ENCODE measurements around the gene ZNF697.
"Not testable (repeated sequence)": the region's sequence is repeated elsewhere in the genome, so short reads cannot be mapped to it uniquely, and the experiment has no call there.

Gene ZNF697

GRCh38 chr1:119588621-119589020, 59.4 kb downstream of the ZNF697 start:
- Histone ChIP-seq H3K4me2 (no peak overlapping the region), H3K27ac (no peak overlapping the region), H3K9me3 (no peaks in the 10 kb centered on the region), H4K20me1 (no peaks in the 10 kb centered on the region), H3K9ac (no peak overlapping the region), H3K36me3 (no peaks in the 10 kb centered on the region), H3K27me3 (no peaks in the 10 kb centered on the region), H3K4me1 (no peaks in the 10 kb centered on the region), H3K4me3 (no peak overlapping the region)
- TF ChIP-seq Cebpa-rat (IDR thresholded peaks at IDR 0.05): no peak

- Histone ChIP-seq H3K27me3 (no peaks in the 10 kb centered on the region), H3K27ac (no peak overlapping the region), H3K9ac (no peak overlapping the region), H3K4me1 (no peaks in the 10 kb centered on the region), H3K4me3 (no peak overlapping the region), H3K9me3 (no peaks in the 10 kb centered on the region), H3K36me3 (no peaks in the 10 kb centered on the region), H3K4me2 (no peak overlapping the region), H4K20me1 (no peaks in the 10 kb centered on the region)
- no peak for TF ChIP-seq Cebpa-rat (IDR thresholded peaks at IDR 0.05)
Measured at GRCh38 chr1:119587341-119587740, 60.7 kb downstream of the ZNF697 start.

GRCh38 chr1:119585801-119586200, 62.3 kb downstream of the ZNF697 start:
- H3K4me1 ChIP-seq, H3K4me2 ChIP-seq, H3K36me3 ChIP-seq, H3K4me3 ChIP-seq, H4K20me1 ChIP-seq, H3K27me3 ChIP-seq, H3K9me3 ChIP-seq, H3K27ac ChIP-seq, H3K9ac ChIP-seq: not testable (repeated sequence)

- no peak for TF ChIP-seq Cebpa-rat (IDR thresholded peaks at IDR 0.05)
- Histone ChIP-seq H4K20me1 (no peaks in the 10 kb centered on the region), H3K36me3 (no peaks in the 10 kb centered on the region), H3K27me3 (no peaks in the 10 kb centered on the region), H3K9me3 (no peaks in the 10 kb centered on the region), H3K4me3 (no peak overlapping the region), H3K9ac (no peak overlapping the region), H3K4me1 (no peaks in the 10 kb centered on the region), H3K4me2 (no peak overlapping the region), H3K27ac (no peak overlapping the region)
Measured at GRCh38 chr1:119582801-119583200, 65.3 kb downstream of the ZNF697 start.

- H4K20me1 ChIP-seq, H3K27ac ChIP-seq, H3K9me3 ChIP-seq, H3K9ac ChIP-seq, H3K4me1 ChIP-seq, H3K4me2 ChIP-seq, H3K4me3 ChIP-seq, H3K36me3 ChIP-seq, H3K27me3 ChIP-seq: not testable (repeated sequence)
Measured at GRCh38 chr1:119581076-119581475, 67.0 kb downstream of the ZNF697 start.

- Histone ChIP-seq H3K4me3 (no peak overlapping the region), H3K27ac (no peak overlapping the region), H4K20me1 (no peaks in the 10 kb centered on the region), H3K27me3 (no peaks in the 10 kb centered on the region), H3K9ac (no peak overlapping the region), H3K36me3 (no peaks in the 10 kb centered on the region), H3K4me1 (no peaks in the 10 kb centered on the region), H3K9me3 (no peaks in the 10 kb centered on the region), H3K4me2 (no peak overlapping the region)
- TF ChIP-seq Cebpa-rat (IDR thresholded peaks at IDR 0.05): no peak
Measured at GRCh38 chr1:119573886-119574285, 74.2 kb downstream of the ZNF697 start.

- H3K9ac ChIP-seq, H3K9me3 ChIP-seq, H3K27me3 ChIP-seq, H3K27ac ChIP-seq, H3K4me3 ChIP-seq, H3K4me1 ChIP-seq, H3K4me2 ChIP-seq, H3K36me3 ChIP-seq, H4K20me1 ChIP-seq: not testable (repeated sequence)
Measured at GRCh38 chr1:119569930-119570622, 78.0 kb downstream of the ZNF697 start.

Measured in BLaER1 (cell line).